GM20000 (cell line): Measurements from ENCODE around the gene PKP3.
"Not testable (repeated sequence)": the region's sequence is repeated elsewhere in the genome, so short reads cannot be mapped to it uniquely, and the experiment has no call there.

Experiments used
- DNase-seq: peaks from one replicate; pipeline ENCODE4 v3.0.0; 2012; ENCODE audit warnings: low spot score
- TF ChIP-seq, protein P1 (sequence below): IDR thresholded peaks from 2 replicates; pipeline ENCODE4 v1.5.1; 2012; ENCODE audit warnings: mild to moderate bottlenecking, control low read depth; ENCODE audit errors: extremely low read depth, missing control alignments

Gene PKP3

DNA sequence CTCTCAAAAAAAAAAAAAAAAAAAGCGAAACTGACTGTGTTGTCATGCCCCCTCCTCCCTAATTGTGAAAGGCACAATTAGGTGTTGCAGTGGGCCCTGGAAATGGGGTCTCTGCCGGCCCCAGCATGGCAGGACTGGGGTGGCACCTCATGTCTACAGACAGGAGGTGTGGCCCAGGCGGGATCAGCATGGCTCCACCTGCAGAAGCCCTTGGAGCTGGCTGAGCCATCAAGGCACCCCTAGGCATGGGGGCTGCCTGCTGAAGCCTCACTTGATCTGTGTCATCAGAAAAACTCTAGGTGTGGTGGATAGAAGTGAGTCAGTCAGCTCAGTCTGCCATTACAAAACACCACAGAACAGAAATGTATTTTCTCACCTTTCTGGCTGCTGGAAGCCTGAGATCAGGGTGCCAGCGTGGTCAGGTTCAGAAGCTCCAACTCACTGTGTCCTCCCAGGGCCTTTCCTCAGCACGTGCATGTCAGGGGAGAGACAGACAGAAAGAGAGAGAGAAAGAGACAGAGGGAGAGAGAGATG lies 34.8 kb upstream of the PKP3 start:
- DNase-seq: no peak
- TF ChIP-seq, protein P1, sequence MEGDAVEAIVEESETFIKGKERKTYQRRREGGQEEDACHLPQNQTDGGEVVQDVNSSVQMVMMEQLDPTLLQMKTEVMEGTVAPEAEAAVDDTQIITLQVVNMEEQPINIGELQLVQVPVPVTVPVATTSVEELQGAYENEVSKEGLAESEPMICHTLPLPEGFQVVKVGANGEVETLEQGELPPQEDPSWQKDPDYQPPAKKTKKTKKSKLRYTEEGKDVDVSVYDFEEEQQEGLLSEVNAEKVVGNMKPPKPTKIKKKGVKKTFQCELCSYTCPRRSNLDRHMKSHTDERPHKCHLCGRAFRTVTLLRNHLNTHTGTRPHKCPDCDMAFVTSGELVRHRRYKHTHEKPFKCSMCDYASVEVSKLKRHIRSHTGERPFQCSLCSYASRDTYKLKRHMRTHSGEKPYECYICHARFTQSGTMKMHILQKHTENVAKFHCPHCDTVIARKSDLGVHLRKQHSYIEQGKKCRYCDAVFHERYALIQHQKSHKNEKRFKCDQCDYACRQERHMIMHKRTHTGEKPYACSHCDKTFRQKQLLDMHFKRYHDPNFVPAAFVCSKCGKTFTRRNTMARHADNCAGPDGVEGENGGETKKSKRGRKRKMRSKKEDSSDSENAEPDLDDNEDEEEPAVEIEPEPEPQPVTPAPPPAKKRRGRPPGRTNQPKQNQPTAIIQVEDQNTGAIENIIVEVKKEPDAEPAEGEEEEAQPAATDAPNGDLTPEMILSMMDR: no peak

- TF ChIP-seq, protein P1: no peak
- no peak for DNase-seq
Observed at GRCh38 chr11:360326-361280, 33.4 kb upstream of the PKP3 start.

- TF ChIP-seq, protein P1: no peak
- no peak for DNase-seq
Observed at GRCh38 chr11:362642-363442, 31.2 kb upstream of the PKP3 start.

DNA sequence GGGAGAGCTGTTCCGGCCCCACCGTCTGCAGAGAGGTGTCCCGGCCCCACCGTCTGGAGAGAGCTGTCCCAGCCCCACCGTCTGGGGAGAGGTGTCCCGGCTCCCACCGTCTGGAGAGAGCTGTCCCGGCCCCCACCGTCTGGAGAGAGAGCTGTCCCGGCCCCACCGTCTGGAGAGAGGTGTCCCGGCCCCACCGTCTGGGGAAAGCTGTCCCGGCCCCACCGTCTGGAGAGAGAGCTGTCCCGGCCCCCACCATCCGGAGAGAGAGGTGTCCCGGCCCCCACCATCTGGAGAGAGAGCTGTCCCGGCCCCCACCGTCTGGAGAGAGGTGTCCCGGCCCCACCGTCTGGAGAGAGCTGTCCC lies 30.6 kb upstream of the PKP3 start:
- not testable (repeated sequence) for DNase-seq

- peak; percentile 57 for DNase-seq
- TF ChIP-seq, protein P1: peak; percentile 6
Observed at GRCh38 chr11:363948-364761, 29.9 kb upstream of the PKP3 start.

- TF ChIP-seq, protein P1: no peak
- no peak for DNase-seq
Observed at GRCh38 chr11:364991-365725, 28.9 kb upstream of the PKP3 start.

- TF ChIP-seq, protein P1: no peak
- DNase-seq: no peak
Observed at GRCh38 chr11:365831-366230, 28.2 kb upstream of the PKP3 start.
